ENCODE results near the gene SETD6. TPM values are rescaled to one million over a fixed set of nuclear protein-coding genes. Genes with fewer than 3 reads are reported as not detected.

SETD6 gene
- total RNA-seq, 2 donors from 2014 or later: 37.2 to 42.3 TPM

GRCh38 chr16:58492735-58493134 lies 22.6 kb upstream of the SETD6 start:
- H3K36me3 ChIP-seq (ENCODE audit: control insufficient read depth, insufficient read depth, low read length): peaks cover 23% of the 10 kb centered on the region
- no peak overlapping the region for H3K9ac ChIP-seq (ENCODE audit: extremely low read depth, low read length, poor library complexity, severe bottlenecking)
- Mint-ChIP-seq H3K9me3 (no peaks in the 10 kb centered on the region), H3K27ac (no peak overlapping the region), H3K4me3 (no peak overlapping the region), H3K4me1 (peaks cover 3% of the 10 kb centered on the region), H3K27me3 (ENCODE audit: insufficient read depth) (no peaks in the 10 kb centered on the region), H3K36me3 (ENCODE audit: low read depth) (peaks cover 29% of the 10 kb centered on the region)
- no peaks in the 10 kb centered on the region for H3K27me3 ChIP-seq (ENCODE audit: control insufficient read depth, insufficient read depth, low read length, poor library complexity, severe bottlenecking)
- H3K27ac ChIP-seq (ENCODE audit: low read depth, low read length): no peak overlapping the region
- TF ChIP-seq CTCF (conservative IDR thresholded peaks at IDR 0.05): no peak
- 59 to 76% methylated on average over 5 of the region's 5 CpGs for WGBS, 2 experiments (ENCODE audit: insufficient coverage in 1 of 2, insufficient read length in 1 of 2)
- no peaks in the 10 kb centered on the region for H3K9me3 ChIP-seq (ENCODE audit: control insufficient read depth, low read length)
- peak; percentile 65 for DNase-seq
- H3K4me1 ChIP-seq (ENCODE audit: control insufficient read depth, insufficient read depth, low read length): peaks cover 21% of the 10 kb centered on the region
- no peak overlapping the region for H3K4me3 ChIP-seq (ENCODE audit: low read length)

DNA sequence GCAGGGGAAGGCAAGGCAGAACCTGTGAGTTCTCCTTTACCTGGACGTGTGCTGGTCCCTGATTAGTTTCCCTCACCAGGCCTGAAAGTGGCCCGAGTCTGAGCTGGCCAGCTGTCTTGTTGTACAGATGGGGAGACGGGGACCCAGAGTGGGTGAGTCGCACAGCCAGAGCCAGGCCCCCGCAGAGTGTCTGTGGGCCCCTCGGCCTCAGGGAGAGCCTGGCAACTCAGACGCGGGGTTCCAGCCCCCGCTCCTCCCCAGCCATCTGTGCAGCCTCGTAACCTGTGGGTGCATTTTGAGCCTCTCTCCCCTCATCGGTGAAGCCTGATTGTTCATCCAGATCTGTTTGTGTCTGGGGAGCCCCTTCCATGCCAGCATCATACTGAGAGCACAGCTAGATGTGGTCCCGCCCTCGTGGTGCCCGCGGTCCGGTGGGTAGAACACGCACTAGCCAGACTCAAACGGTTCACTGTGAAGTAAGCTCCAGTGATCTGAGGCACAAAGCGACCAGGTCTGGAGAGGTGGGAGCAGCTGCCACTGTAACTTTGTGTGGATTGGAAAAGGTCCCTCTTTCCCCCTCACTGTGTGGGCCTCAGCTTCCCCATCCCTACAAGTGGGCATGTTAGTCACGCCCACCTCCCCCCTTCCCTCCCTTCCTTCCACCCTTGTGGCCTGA lies 21.4 kb upstream of the SETD6 start:
- DNase-seq: no peak
- no peaks in the 10 kb centered on the region for H3K27me3 ChIP-seq (ENCODE audit: control insufficient read depth, insufficient read depth, low read length, poor library complexity, severe bottlenecking)
- Mint-ChIP-seq H3K4me3 (no peak overlapping the region), H3K27me3 (ENCODE audit: insufficient read depth) (no peaks in the 10 kb centered on the region), H3K9me3 (no peaks in the 10 kb centered on the region), H3K4me1 (peaks cover 3% of the 10 kb centered on the region), H3K27ac (no peak overlapping the region), H3K36me3 (ENCODE audit: low read depth) (peaks cover 29% of the 10 kb centered on the region)
- peaks cover 23% of the 10 kb centered on the region for H3K36me3 ChIP-seq (ENCODE audit: control insufficient read depth, insufficient read depth, low read length)
- H3K9me3 ChIP-seq (ENCODE audit: control insufficient read depth, low read length): no peaks in the 10 kb centered on the region
- H3K27ac ChIP-seq (ENCODE audit: low read depth, low read length): peak overlapping the region; percentile 99
- 92 to 96% methylated on average over 8 to 20 of the region's 20 CpGs for WGBS, 2 experiments (ENCODE audit: insufficient coverage in 1 of 2, insufficient read length in 1 of 2)
- H3K9ac ChIP-seq (ENCODE audit: extremely low read depth, low read length, poor library complexity, severe bottlenecking): no peak overlapping the region
- TF ChIP-seq CTCF (conservative IDR thresholded peaks at IDR 0.05): no peak
- no peak overlapping the region for H3K4me3 ChIP-seq (ENCODE audit: low read length)
- H3K4me1 ChIP-seq (ENCODE audit: control insufficient read depth, insufficient read depth, low read length): peaks cover 12% of the 10 kb centered on the region

- DNase-seq: peak; percentile 94
- no peak overlapping the region for H3K9ac ChIP-seq (ENCODE audit: extremely low read depth, low read length, poor library complexity, severe bottlenecking)
- TF ChIP-seq CTCF (conservative IDR thresholded peaks at IDR 0.05): peak; percentile 70
- H3K4me3 ChIP-seq (ENCODE audit: low read length): no peak overlapping the region
- peaks cover 15% of the 10 kb centered on the region for H3K36me3 ChIP-seq (ENCODE audit: control insufficient read depth, insufficient read depth, low read length)
- Mint-ChIP-seq H3K36me3 (ENCODE audit: low read depth) (peaks cover 25% of the 10 kb centered on the region), H3K9me3 (no peaks in the 10 kb centered on the region), H3K4me1 (peaks cover 3% of the 10 kb centered on the region), H3K27me3 (ENCODE audit: insufficient read depth) (no peaks in the 10 kb centered on the region), H3K27ac (peak overlapping the region; percentile 79), H3K4me3 (no peak overlapping the region)
- WGBS, 2 experiments (ENCODE audit: insufficient coverage in 1 of 2, insufficient read length in 1 of 2): 9 to 43% methylated on average over 7 to 8 of the region's 8 CpGs
- no peaks in the 10 kb centered on the region for H3K27me3 ChIP-seq (ENCODE audit: control insufficient read depth, insufficient read depth, low read length, poor library complexity, severe bottlenecking)
- H3K27ac ChIP-seq (ENCODE audit: low read depth, low read length): peak overlapping the region; percentile 99
- no peaks in the 10 kb centered on the region for H3K9me3 ChIP-seq (ENCODE audit: control insufficient read depth, low read length)
- H3K4me1 ChIP-seq (ENCODE audit: control insufficient read depth, insufficient read depth, low read length): peaks cover 12% of the 10 kb centered on the region
Measured at GRCh38 chr16:58494981-58495520, 20.3 kb upstream of the SETD6 start.
